A673 (cell line): ENCODE measurements around the gene SRSF2. TPM values are rescaled to one million over a fixed set of nuclear protein-coding genes. Genes with fewer than 3 reads are reported as not detected.

Source experiments
- BruUV-seq: library from RNA; stranded (reverse); fragments of 400-500 nt; replicated peaks from 2 replicates; lab custom pipeline; 2021; lab: Mats Ljungman, UMichigan
- CTCF ChIA-PET: fragments of 300-600 bp; sonication (Branson Sonifier 250); formaldehyde crosslinking; loops from one replicate; lab custom pipeline; 2022; ENCODE audit warnings: antibody characterized with exemption; lab: Charles Lee
- POLR2A ChIA-PET: fragments of 300-600 bp; sonication (Branson Sonifier 250); formaldehyde crosslinking; loops from one replicate; lab custom pipeline; 2022; ENCODE audit warnings: antibody characterized with exemption; ENCODE audit not compliant: low non-redundant PET; lab: Charles Lee
- DNase-seq: peaks from one replicate; pipeline ENCODE4 v3.0.0-alpha.2; 2015; ENCODE audit warnings: low spot score
- H3K27ac ChIP-seq: fragments of 200-600 bp; sonication (generic); 2 replicates; pipeline ENCODE4 v1.5.1; 2016; ENCODE audit warnings: mixed run types, low read depth, mild to moderate bottlenecking, mixed read lengths, antibody characterized with exemption, low read length; ENCODE audit not compliant: poor library complexity, severe bottlenecking
- H3K27me3 ChIP-seq: fragments of 200-600 bp; sonication (generic); replicated peaks from 2 replicates; pipeline ENCODE4 v1.6.1; 2017; ENCODE audit warnings: mixed run types, low read depth, mild to moderate bottlenecking, mixed read lengths, antibody characterized with exemption, low read length; ENCODE audit not compliant: insufficient read depth, poor library complexity
- H3K36me3 ChIP-seq: fragments of 200-600 bp; sonication (generic); 2 replicates; pipeline ENCODE4 v1.6.1; 2016; ENCODE audit warnings: mixed run types, mild to moderate bottlenecking, mixed read lengths, antibody characterized with exemption, low read length; ENCODE audit not compliant: insufficient read depth, poor library complexity, severe bottlenecking
- H3K4me1 ChIP-seq: fragments of 200-600 bp; sonication (generic); 2 replicates; pipeline ENCODE4 v1.6.1; 2017; ENCODE audit warnings: mixed run types, mild to moderate bottlenecking, mixed read lengths, antibody characterized with exemption, low read length; ENCODE audit not compliant: insufficient read depth, poor library complexity, severe bottlenecking
- H3K4me3 ChIP-seq: fragments of 200-600 bp; sonication (generic); 2 replicates; pipeline ENCODE4 v1.5.1; 2016; ENCODE audit warnings: low read depth, mixed run types, mild to moderate bottlenecking, mixed read lengths, low read length; ENCODE audit not compliant: poor library complexity, severe bottlenecking
- H3K9me3 ChIP-seq: fragments of 200-600 bp; sonication (generic); 2 replicates; pipeline ENCODE4 v1.6.1; 2016; ENCODE audit warnings: mixed run types, low read depth, mild to moderate bottlenecking, mixed read lengths, antibody characterized with exemption, low read length; ENCODE audit not compliant: poor library complexity, severe bottlenecking
- CTCF ChIP-seq: fragments of 300-800, 200-600 bp; sonication (generic); conservative IDR thresholded peaks from 2 replicates; pipeline ENCODE4 v1.5.1; 2017; ENCODE audit warnings: low read depth, mild to moderate bottlenecking, antibody characterized with exemption, low read length, moderate library complexity, mixed read lengths
- EZH2 ChIP-seq: fragments of 200-600 bp; sonication (generic); IDR thresholded peaks from 2 replicates; pipeline ENCODE4 v1.6.1; 2017; ENCODE audit warnings: borderline replicate concordance, low read depth, mild to moderate bottlenecking, mixed read lengths, antibody characterized with exemption, low read length; ENCODE audit not compliant: poor library complexity, severe bottlenecking
- intact Hi-C: fragments of 100-400 bp; cut with micrococcal nuclease; formaldehyde crosslinking; loops from one replicate; pipeline ENCODE4 v1.10.0; 2022; ENCODE audit not compliant: unreplicated experiment
- total RNA-seq: library from RNA; stranded (reverse); gene quantifications from 2 replicates; pipeline ENCODE4 v1.2.3, GENCODE V29; 2021

The SRSF2 gene
- total RNA-seq, 1 experiment from 2014 or later = 406 TPM

GRCh38 chr17:76697702-76698465 is 39.2 kb downstream of the SRSF2 start:
- Histone ChIP-seq H3K4me1 (peaks cover 19% of the 10 kb centered on the region), H3K4me3 (no peak overlapping the region), H3K9me3 (no peaks in the 10 kb centered on the region), H3K36me3 (no peaks in the 10 kb centered on the region), H3K27me3 (no peaks in the 10 kb centered on the region), H3K27ac (peak overlapping the region; percentile 78)
- peak; percentile 81 for DNase-seq
- ChIA-PET CTCF (interaction anchor here (0.6 to 1.5 kb wide), 5 partner anchors 9 to 457 kb away, joined by 3 to 9 read pairs (median 8); partner anchors contain the start of gene RNF157), POLR2A (interaction anchor here (0.6 kb wide), 1 partner anchor 322 kb away, joined by 3 read pairs; no protein-coding TSS in a partner anchor)
- no TSS peak for BruUV-seq
- TF ChIP-seq CTCF (no peak), EZH2 (no peak)
- intact Hi-C loops = no loop called here

DNA sequence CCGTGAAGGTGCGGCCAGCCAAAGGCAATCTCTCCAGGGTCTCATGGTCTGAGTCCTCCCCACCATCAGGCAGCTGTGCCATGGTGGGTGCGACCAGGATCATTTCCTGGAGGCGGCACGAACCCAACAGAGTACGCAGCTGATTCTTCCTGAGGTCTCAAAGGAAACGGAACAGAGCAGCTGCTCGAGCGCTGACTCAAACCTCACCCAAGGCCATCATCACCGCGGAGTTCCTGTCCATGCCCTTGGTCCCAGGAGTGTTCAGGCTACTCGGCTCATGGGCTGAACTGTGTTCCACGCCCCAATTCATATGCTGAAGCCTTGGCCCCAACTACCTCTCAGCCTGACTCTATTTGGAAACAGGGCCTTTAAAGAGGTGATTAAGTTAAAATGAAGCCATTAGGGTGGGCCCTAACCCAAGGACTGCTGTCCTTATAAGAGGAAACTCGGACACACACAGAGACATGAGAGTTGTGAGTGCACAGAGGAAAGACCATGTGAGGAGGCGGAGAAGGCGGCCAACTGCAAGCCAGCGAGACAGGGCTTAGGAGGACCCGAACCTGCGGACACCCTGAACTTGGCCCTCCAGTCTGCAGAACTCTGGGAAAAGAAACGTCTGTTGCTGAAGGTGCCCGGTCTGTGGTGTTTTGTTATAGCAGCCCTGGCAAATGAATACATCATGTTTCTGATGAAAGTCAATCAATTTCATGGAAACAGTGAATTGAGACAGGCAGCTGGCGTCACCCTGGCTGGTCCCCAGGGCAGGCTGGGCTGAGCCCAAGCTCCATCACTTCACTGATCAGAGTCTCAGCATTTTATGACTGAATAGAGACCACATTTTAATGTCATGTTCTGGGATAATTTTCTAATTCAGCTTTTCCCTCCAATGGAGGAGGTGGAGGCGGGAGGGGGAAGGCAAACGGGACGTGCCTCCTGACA is 40.1 kb downstream of the SRSF2 start:
- CTCF ChIA-PET = interaction anchor here (0.6 to 1.5 kb wide), 5 partner anchors 8 to 457 kb away, joined by 3 to 9 read pairs (median 8); partner anchors contain the start of gene RNF157
- no TSS peak for BruUV-seq
- DNase-seq = no peak
- peaks cover 19% of the 10 kb centered on the region for H3K4me1 ChIP-seq
- H3K27me3 ChIP-seq = no peaks in the 10 kb centered on the region
- TF ChIP-seq CTCF = no peak
- TF ChIP-seq EZH2 = no peak
- no peak overlapping the region for H3K4me3 ChIP-seq
- POLR2A ChIA-PET = interaction anchor here (0.6 to 0.7 kb wide), 3 partner anchors 322 to 832 kb away, joined by 3 to 5 read pairs (median 3); no protein-coding TSS in a partner anchor
- intact Hi-C loops = no loop called here
- H3K36me3 ChIP-seq = no peaks in the 10 kb centered on the region
- H3K9me3 ChIP-seq = no peaks in the 10 kb centered on the region
- H3K27ac ChIP-seq = peak overlapping the region; percentile 78

DNA sequence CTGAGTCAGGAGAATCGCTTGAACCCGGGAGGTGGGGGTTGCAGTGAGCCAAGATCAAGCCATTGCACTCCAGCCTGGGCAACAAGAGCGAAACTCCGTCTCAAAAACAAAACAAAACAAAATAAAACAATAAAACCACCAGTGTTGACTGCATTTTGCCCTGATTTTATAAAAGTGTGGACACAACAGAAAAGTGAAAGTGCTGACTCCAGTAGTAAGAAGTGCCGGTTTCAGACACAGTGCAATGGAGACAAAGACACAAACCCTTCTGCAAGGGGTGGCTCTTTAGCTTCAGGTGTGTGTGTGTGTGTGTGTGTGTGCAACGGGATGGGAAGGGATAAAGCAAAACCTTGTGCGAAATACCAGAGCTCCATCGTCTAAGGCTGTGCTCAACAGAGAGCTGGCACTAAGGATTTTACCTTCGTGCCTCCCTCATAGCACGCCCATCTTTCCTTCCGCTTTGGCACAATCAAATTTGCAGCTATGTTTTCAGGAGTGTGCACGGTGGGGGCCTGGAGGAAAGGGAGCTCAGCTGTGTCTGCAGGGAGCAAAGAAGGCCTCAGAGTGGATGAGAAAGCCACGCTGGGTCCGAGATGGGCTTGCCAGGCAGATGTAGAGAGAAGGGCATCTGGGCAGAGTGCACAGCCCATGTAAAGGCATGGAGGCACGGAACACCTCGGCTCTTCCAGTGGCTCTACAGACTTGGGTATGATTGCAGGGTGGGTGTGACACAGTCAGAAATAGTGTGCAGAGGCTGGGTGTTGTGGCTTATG is 41.9 kb downstream of the SRSF2 start:
- CTCF ChIA-PET = no interaction called here

More for the DNA sequence above, 41.9 kb downstream of the SRSF2 start:
- no peak for DNase-seq
- no peaks in the 10 kb centered on the region for H3K36me3 ChIP-seq
- no peak for TF ChIP-seq CTCF
- TF ChIP-seq EZH2 = no peak
- BruUV-seq = no TSS peak
- no peak overlapping the region for H3K27ac ChIP-seq
- POLR2A ChIA-PET = interaction anchor here (0.5 kb wide), 1 partner anchor 122 kb away, joined by 9 read pairs; no protein-coding TSS in a partner anchor
- peaks cover 19% of the 10 kb centered on the region for H3K4me1 ChIP-seq
- no peaks in the 10 kb centered on the region for H3K27me3 ChIP-seq
- H3K4me3 ChIP-seq = no peak overlapping the region
- intact Hi-C loops = no loop called here
- H3K9me3 ChIP-seq = no peaks in the 10 kb centered on the region
